Lung microvascular endothelial cell (primary cell): ENCODE results near the gene SETBP1. TPM values are rescaled to one million over a fixed set of nuclear protein-coding genes. Genes with fewer than 3 reads are reported as not detected.

Experiments
- DNase-seq, 2 donors: peaks; one replicate each; pipeline versions ENCODE4 v3.0.0 to v3.0.0-alpha.2; 2010; ENCODE audit warnings: low read depth in 2 of 2
- total RNA-seq: library from RNA; depleted of rRNA; stranded (reverse); fragments of >200 nt; gene quantifications from 2 replicates; pipeline ENCODE4 v1.2.1, GENCODE V29; 2014

SETBP1 gene
- total RNA-seq, 1 donor from 2014 or later = 1.6 TPM

DNA sequence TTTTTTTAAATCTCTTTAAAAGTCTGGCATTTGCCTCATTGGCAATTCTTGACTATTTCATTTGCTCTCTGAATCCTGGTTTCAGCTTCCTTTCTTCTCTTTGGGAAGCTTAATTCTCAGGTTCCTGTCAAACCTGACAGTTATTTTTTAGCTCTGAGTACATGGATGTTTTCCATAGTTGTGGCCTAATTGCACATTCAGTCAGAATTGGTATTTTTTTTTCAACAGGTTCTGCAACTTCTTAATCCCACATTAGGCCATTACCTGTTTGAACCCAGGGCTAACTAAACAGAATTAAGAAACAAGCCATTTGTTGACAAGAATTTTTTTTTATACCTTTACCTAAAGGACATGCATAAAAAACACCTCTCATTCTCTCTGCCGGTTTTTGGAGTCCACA lies 338.8 kb downstream of the SETBP1 start:
- no peak for DNase-seq

DNA sequence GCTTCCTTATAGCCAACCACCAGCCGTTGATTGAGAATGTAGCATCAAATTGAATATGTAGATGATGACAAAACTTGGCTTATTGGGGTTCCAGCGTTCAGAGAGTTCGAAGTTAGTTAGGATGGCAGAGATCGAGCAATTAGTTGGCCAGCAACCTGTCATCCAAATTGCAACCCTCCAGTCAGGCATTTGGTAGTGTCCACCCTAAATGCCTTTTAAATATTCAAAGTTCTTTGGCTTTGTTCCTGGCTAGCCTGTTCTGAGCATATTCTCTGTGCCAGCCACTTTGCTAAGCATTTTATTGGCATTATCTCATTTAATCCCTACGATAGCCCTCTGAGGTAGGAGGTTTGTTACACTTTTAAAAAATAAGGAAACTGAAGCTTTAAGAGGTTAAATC lies 342.8 kb downstream of the SETBP1 start:
- DNase-seq = no peak

DNA sequence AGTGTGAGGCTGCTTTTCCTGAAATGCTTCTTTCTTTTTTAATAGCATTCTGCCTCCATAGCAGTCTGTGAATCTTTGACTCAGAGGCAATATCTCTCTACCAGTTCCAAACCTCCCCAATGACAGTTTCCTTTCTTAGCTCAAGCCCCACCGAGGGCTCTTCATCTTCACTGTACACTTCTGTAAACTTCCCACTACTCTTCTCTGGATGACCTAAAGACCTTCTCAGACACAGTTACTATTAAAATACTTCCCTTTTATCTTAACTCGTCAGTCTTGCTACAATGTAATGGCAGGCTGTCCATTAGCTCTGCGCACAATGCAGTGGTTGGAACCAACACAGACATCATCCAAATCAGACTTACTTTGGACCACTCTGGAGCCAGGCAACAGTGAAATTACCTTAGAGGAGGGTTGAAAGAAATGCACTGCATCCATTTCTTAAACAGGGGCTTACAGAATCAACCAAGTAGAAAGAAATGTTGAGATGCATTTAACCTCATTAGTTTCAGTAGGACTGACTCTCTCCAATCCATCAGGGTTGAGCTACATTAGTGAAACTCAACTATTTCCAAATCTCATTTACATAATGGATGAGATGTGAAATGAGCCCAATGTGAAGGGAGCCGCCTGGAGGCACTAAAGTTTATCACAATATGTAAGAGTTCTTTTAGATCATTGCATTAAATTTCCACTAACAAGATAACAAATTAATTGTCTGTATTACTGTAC lies 343.8 kb downstream of the SETBP1 start:
- no peak for DNase-seq

- DNase-seq = no peak
Measured at GRCh38 chr18:45025089-45025450, 344.4 kb downstream of the SETBP1 start.

DNA sequence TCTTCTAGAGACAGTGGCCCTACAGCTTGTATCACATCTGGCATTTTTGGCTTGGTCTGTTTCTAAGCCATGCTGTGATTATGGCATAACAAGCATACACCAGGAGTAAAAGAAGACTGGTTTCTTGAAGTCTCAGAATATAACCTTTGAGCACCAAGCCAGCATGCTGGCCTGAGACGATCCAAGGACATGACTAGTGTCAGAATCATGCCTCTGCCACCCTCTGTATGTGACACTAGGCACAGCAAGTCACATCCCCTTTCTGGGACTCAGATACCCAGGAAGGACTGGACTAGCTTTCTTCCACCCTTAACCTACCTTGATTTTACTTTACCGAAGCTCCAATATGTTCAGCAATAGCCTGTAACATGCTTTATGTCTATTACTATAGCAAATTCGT lies 345.5 kb downstream of the SETBP1 start:
- DNase-seq = no peak

DNA sequence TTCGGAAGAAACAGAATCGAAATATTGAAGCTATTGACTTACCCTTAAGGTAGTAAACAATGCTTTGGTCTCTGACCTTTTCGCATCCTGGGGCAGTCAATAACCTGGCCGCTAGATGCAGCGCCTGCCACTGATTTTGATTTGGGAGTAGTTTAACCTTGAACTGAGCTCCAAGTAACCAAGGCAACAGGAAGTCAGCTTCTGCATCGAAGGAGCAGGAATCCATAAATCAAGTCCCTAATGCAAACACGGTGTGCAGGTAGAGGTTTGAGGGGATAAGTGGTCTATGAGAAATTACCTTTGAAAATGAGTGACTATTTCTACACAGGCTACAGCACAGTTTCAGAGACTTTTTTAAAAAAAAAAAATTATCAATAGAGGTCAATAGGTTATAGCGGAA lies 353.5 kb downstream of the SETBP1 start:
- DNase-seq = no peak

- no peak for DNase-seq
Measured at GRCh38 chr18:45037618-45038017, 356.9 kb downstream of the SETBP1 start.

GRCh38 chr18:45039376-45039775 lies 358.7 kb downstream of the SETBP1 start:
- no peak for DNase-seq

DNA sequence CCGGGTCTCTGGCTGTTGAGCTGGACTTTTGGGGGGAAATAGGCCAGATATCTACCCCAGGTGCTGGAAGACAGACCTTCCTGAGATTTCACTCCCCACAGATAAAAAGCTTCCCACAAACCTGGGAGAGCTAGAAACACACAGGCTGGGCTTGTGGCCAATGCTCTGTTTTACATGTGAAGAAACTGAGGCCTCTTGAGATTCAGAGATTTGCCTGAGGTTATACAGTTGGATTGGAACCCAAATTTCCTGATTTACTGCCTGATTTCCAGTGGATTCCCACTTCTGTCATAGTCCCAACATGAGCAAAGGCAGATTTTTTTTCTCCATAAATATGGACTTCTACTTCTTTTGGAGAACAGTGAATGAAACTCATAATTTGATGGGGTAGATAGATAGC lies 360.2 kb downstream of the SETBP1 start:
- DNase-seq = no peak

DNA sequence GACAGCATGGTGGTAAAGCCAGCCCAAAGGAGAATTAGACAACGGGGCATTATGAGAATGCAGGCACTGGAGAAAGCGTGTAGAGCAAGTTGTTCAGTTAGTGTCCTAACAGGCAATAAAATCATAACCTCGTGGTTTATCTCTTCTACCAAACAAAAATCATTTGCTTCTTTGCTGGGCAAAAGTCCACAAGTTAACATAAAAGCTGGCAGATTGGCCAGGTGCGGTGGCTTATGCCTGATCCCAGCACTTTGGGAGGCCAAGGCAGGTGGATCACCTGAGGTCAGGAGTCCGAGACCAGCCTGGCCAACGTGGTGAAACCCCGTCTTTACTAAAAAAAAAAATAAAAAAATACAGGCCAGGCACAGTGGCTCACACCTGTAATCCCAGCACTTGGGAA lies 364.1 kb downstream of the SETBP1 start:
- DNase-seq = no peak

DNA sequence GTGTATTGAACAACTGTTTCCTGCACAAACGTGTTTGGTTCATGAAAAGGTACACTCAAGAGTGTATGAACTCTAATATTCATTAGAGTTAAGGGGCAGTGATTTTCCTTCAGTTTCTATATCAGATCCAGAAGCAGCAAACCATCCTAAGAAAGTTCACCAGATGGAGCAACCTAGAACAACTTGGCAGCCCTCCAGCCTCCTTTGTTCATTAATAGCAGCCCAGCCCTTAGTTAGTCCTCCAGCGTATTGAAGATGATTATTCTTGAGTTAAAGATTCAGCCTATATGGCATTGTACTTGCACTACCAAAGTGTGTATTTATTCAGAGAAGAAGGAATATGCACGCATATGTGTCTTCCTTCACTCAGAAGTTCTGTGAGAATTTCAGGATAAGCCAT lies 365.5 kb downstream of the SETBP1 start:
- no peak for DNase-seq

- no peak for DNase-seq
Measured at GRCh38 chr18:45046961-45047360, 366.3 kb downstream of the SETBP1 start.

DNA sequence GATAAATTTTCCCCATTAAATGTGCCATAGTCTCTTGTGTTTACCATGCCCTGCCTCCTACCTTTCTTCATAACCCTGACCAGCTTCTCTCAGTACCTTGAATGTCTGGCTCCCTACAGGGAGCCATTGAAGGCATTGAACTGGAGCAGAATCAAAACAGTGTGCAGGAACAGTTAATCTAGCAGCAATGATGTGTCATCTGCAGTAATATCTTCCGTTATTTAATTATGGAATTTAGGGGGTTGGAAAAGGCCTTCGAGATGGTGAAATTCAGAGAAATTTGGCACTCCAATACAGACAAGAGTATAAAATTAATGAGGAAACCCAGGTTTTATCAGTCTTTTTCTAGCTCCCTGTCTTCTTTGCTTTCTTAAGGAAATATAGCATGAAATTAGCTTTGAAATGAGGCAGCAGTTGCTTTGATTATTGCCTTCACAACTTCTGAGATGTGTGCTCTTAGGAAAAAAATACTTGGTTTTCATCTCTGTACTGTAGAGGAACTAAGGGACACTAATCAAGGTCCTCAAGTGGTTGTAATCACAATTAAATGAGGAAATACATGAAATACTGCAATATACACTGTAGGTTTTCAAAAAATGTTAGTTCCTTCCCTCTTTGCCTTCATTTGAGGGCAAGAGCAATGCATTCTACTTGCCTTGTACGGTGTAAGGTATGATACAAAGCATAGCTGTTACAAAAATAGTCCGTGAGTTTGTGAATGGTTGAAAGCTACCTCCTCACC lies 369.1 kb downstream of the SETBP1 start:
- DNase-seq = no peak

DNA sequence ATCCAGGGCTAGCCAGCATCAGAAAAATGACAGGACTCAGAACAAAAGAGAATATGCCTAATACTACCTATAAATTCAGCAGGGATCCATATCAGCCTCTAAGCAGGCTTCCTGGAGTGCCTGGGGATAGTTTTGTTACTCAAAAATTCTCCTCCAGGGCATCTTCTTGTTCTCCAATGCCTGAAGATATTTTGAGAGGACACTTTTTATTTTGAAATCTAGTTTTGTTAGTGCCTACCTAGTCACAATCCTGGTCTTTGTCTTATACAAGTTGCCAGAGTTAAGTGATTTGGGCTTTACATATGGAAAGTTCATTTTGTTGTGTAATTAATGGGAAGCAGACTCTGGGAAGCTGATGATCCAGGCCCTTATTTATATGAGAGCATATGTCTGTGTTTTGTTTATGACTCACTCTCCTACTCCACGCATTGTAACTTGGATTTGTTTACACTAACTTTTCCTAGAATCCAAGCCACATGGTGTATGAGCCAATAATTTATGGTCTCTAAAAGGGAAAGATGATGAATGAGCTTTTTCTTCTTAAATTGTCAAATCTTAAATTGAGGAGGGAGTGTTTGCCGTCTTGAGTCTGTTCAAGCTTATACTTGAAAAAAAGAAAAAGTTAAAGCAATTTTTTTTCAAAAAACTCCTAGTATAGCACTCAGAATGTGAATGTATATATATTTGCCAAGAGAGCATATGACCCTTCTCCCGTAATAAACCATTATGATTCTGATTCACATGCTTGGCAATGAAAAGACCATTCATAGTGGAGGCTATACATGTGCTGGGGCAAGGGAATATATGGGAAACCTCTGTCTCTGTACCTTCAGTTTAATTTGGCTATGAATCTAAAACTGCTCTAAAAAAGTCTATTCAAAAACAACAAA lies 370.3 kb downstream of the SETBP1 start:
- DNase-seq = peak; percentile 1 to 84

- no peak for DNase-seq
Measured at GRCh38 chr18:45054636-45055035, 373.9 kb downstream of the SETBP1 start.

GRCh38 chr18:45055811-45056210 lies 375.1 kb downstream of the SETBP1 start:
- no peak for DNase-seq

DNA sequence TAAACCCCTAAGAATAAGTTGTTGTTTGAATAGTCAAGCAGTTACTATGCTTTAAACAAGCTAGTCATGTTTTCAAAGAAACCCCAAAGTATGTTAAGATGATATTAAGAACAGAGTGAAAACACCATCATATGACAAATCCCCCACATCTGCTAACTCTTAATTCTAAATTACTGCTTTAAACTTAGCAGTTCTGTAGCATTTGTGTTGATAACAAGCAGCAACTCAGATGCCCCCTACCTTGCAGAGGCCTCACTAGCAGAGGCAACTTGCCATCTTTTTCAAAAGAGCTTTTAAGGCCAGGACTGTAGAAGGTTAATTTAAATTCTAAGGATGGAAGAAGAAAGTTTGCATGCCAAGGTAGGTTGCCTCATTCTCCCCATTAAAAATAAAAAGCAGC lies 376.2 kb downstream of the SETBP1 start:
- no peak for DNase-seq

- DNase-seq = no peak
Measured at GRCh38 chr18:45057955-45058600, 377.4 kb downstream of the SETBP1 start.

- peak in 1 of 2 donors; percentile 59 for DNase-seq
Measured at GRCh38 chr18:45059695-45060094, 379.0 kb downstream of the SETBP1 start.

DNA sequence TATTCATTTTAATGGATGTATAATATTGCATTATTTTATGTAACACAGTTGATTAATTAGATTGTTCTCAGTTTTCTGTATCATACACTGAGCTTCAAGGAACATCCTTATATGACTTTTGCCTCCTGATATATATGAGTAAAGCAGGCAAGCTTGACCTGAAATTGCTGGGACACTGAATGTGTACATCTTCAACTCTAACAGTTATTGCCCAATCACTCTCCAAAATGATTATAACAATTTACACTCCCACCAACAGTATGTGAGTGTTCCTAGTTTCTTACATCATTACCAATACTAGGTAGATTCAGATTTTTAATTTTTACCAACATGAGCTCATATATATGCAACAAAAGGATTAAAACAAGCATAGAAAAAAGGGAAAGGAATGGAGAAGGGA lies 379.4 kb downstream of the SETBP1 start:
- DNase-seq = no peak

- no peak for DNase-seq
Measured at GRCh38 chr18:45061359-45061758, 380.7 kb downstream of the SETBP1 start.
